BE2C (cell line): ENCODE data around the gene XPO5.

ENCODE experiments used
- DNase-seq: peaks from one replicate; pipeline ENCODE4 v3.0.0-alpha.2; 2020
- H3K27me3 ChIP-seq: fragments of 250-450 bp; sonication (Bioruptor Pico); 2 replicates; pipeline ENCODE4 v1.5.1; 2020; ENCODE audit warnings: mild to moderate bottlenecking
- H3K36me3 ChIP-seq: fragments of 250-450 bp; sonication (Bioruptor Pico); 2 replicates; pipeline ENCODE4 v1.5.1; 2020; ENCODE audit warnings: mild to moderate bottlenecking
- H3K4me1 ChIP-seq: fragments of 250-450 bp; sonication (Bioruptor Pico); 2 replicates; pipeline ENCODE4 v1.5.1; 2020
- H3K4me3 ChIP-seq: 2 replicates; pipeline ENCODE4 v1.5.1; 2011; ENCODE audit warnings: low read depth, low read length
- H3K9me3 ChIP-seq: fragments of 250-450 bp; sonication (Bioruptor Pico); 2 replicates; pipeline ENCODE4 v1.5.1; 2020
- TF ChIP-seq, protein P1 (sequence below): IDR thresholded peaks from 2 replicates; pipeline ENCODE4 v1.5.1; 2012; ENCODE audit warnings: mild to moderate bottlenecking, low read depth, low read length

XPO5 gene

DNA sequence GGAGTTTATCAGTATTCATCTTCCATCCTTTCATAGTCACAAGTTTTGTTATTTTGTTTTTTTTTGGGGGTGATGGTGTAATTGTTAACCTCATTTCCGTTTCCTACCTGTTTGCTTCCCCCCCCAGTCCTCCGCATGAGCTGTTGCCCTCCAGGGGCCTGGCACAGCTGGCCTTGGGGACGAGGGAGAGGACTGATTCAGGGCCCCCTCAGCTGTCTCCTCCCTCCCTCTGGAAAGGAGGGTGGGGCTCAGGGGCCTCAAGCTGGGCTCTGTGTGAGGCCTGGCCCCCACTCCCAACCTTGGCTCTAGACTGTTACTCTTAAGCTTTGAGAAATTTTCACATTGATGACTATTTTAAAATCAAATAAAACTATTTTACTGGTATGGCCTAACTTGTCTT, 69.7 kb downstream of the XPO5 start:
- H3K4me1 ChIP-seq = no peaks in the 10 kb centered on the region
- DNase-seq = no peak
- TF ChIP-seq, protein P1, sequence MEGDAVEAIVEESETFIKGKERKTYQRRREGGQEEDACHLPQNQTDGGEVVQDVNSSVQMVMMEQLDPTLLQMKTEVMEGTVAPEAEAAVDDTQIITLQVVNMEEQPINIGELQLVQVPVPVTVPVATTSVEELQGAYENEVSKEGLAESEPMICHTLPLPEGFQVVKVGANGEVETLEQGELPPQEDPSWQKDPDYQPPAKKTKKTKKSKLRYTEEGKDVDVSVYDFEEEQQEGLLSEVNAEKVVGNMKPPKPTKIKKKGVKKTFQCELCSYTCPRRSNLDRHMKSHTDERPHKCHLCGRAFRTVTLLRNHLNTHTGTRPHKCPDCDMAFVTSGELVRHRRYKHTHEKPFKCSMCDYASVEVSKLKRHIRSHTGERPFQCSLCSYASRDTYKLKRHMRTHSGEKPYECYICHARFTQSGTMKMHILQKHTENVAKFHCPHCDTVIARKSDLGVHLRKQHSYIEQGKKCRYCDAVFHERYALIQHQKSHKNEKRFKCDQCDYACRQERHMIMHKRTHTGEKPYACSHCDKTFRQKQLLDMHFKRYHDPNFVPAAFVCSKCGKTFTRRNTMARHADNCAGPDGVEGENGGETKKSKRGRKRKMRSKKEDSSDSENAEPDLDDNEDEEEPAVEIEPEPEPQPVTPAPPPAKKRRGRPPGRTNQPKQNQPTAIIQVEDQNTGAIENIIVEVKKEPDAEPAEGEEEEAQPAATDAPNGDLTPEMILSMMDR = no peak
- no peaks in the 10 kb centered on the region for H3K9me3 ChIP-seq
- peaks cover 12% of the 10 kb centered on the region for H3K36me3 ChIP-seq
- no peaks in the 10 kb centered on the region for H3K27me3 ChIP-seq
- no peak overlapping the region for H3K4me3 ChIP-seq

DNA sequence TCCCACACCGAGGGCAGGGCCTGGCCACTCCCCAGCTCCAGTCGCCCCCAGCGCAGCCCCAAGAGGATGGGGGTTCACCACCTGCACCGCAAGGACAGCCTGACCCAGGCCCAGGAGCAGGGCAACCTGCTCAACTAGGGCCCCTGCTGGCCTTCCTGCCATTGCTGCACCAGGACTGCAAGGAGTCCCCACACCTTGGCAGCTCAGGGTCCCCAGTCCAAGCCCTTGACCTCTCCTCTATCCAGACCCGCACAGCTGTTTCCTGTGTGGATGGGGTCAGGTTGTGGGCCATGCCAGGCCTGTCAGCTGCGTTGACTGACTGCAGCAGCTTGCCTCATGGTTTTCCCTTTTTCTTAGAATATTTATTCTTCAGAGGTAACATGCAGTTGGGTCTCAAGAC, 70.1 kb downstream of the XPO5 start:
- Histone ChIP-seq H3K36me3 (peaks cover 12% of the 10 kb centered on the region), H3K9me3 (no peaks in the 10 kb centered on the region), H3K4me1 (no peaks in the 10 kb centered on the region), H3K27me3 (no peaks in the 10 kb centered on the region), H3K4me3 (no peak overlapping the region)
- TF ChIP-seq, protein P1 = 0 out of 2 replicates have a peak, but pooled peaks have one; percentile 5
- DNase-seq = no peak

DNA sequence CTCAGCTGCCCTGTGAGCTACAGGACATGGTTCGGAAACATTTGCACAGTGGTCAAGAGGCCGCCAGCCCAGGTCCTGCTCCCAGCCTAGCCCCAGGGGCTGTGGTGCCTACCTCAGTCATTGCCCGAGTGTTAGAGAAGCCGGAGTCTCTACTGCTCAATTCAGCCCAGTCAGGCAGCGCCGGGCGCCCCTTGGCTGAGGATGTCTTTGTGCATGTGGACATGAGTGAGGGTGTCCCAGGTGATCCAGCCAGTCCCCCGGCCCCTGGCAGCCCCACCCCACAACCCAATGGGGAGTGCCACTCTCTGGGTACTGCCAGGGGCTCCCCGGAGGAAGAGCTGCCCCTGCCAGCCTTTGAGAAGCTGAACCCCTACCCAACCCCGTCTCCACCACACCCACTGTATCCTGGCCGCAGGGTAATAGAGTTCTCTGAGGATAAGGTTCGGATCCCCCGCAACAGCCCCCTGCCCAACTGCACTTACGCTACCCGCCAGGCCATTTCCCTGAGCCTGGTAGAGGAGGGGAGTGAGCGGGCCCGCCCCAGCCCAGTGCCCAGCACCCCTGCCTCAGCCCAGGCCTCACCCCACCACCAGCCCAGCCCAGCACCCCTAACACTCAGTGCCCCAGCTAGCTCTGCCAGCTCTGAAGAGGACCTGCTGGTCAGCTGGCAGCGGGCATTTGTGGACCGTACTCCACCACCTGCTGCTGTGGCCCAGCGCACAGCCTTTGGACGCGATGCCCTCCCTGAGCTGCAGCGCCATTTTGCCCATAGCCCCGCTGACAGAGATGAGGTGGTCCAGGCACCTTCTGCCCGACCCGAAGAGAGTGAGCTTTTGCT, 70.9 kb downstream of the XPO5 start:
- no peaks in the 10 kb centered on the region for H3K4me1 ChIP-seq
- H3K9me3 ChIP-seq = no peaks in the 10 kb centered on the region
- no peaks in the 10 kb centered on the region for H3K27me3 ChIP-seq
- peaks cover 13% of the 10 kb centered on the region for H3K36me3 ChIP-seq
- no peak overlapping the region for H3K4me3 ChIP-seq
- TF ChIP-seq, protein P1 = no peak
- no peak for DNase-seq

DNA sequence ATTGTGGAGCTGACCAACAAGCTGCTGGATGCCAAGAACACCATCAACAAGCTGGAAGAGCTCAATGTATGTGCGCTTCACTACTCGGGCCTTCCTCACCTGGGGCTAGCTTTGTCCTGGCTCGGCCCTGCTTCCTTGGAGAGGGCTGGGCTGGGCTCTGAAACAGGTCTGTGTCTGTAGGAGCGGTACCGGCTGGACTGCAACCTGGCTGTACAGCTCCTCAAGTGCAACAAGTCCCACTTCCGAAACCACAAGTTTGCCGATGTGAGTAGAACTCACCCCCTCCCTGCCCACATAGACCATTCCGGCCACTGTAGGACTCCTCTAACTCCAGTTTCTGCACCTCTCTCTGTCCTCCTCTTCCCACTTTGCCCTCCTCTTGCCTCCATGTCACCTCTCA, 72.4 kb downstream of the XPO5 start:
- Histone ChIP-seq H3K4me1 (no peaks in the 10 kb centered on the region), H3K27me3 (no peaks in the 10 kb centered on the region), H3K9me3 (no peaks in the 10 kb centered on the region), H3K36me3 (peaks cover 26% of the 10 kb centered on the region), H3K4me3 (no peak overlapping the region)
- no peak for DNase-seq
- TF ChIP-seq, protein P1 = no peak

DNA sequence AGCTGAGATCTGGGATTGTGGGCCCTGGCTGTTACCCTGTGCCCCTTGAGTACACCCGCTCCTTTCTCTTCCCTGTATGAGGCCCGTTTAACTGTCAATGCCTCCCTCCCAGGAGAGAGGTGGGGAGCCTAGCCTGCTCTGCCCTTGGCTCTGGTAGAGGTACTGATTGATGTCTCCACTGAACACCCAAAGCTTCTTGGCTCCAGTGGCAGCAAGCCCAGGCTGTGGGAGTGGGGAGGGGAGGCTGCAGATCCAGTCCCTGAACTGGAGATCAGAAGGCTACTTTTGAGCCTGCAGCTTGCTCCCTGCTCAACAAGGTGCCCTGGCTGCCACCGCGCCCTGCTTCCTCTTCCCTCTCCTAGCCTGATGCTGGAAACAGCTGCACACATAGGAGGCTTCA, 73.2 kb downstream of the XPO5 start:
- TF ChIP-seq, protein P1 = no peak
- Histone ChIP-seq H3K27me3 (no peaks in the 10 kb centered on the region), H3K4me1 (no peaks in the 10 kb centered on the region), H3K4me3 (no peak overlapping the region), H3K36me3 (peaks cover 30% of the 10 kb centered on the region), H3K9me3 (no peaks in the 10 kb centered on the region)
- no peak for DNase-seq

DNA sequence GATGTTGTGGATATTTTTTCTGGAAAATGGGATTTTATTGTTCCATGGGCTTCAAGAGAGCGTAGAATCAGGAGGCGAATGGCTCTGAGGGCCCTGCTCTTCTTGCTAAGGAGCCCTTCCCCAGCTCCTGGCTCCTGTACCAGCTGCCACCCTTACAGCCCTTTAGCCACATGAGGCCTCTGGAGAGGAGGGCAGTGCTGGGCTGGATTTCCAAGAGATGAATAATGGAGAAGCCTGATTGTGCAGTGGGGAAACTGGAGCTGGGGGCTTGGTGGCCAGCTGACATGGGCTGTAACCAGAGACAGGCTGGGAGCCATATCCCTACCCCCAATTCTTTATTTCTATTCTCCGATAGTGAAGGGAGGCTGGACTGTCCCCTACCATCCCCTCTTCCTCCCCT, 74.9 kb downstream of the XPO5 start:
- Histone ChIP-seq H3K4me1 (no peaks in the 10 kb centered on the region), H3K27me3 (no peaks in the 10 kb centered on the region), H3K36me3 (peaks cover 33% of the 10 kb centered on the region), H3K4me3 (no peak overlapping the region), H3K9me3 (no peaks in the 10 kb centered on the region)
- TF ChIP-seq, protein P1 = no peak
- no peak for DNase-seq
